ENCODE results near the gene PPP2R5D. TPM values are rescaled to one million over a fixed set of nuclear protein-coding genes. Genes with fewer than 3 reads are reported as not detected.

PPP2R5D gene
- total RNA-seq, result 47.9 and 64.5 TPM in 2 replicates

GRCh38 chr6:42984001-42984923, at the start of gene PPP2R5D:
Gene PPP2R5D, plus strand, starts transcription at chr6:42984570. Its CDS starts 108 bp downstream, at chr6:42984678.

GRCh38 chr6:42960243-42961019, 23.9 kb upstream of the PPP2R5D start, which contains the start of gene GNMT:
Gene GNMT, plus strand, starts transcription at chr6:42960754. Its CDS starts 14 bp downstream, at chr6:42960768.

GRCh38 chr6:42978839-42979522, 5.4 kb upstream of the PPP2R5D start, which contains the start of gene PEX6:
Gene PEX6, minus strand, starts transcription at chr6:42979181. Its CDS starts 31 bp downstream, at chr6:42979150.

GRCh38 chr6:43013843-43014433, 29.6 kb downstream of the PPP2R5D start, which contains the start of the genes KLHDC3 and MEA1:
Gene KLHDC3, plus strand, starts transcription at chr6:43014249. Its CDS starts 2,944 bp downstream, at chr6:43017193.
Gene MEA1, minus strand, starts transcription at chr6:43013946. Its CDS starts 133 bp downstream, at chr6:43013813.

GRCh38 chr6:43021270-43022047, 37.1 kb downstream of the PPP2R5D start, which contains the start of gene RRP36:
Gene RRP36, plus strand, starts transcription at chr6:43021623. Its CDS starts 32 bp downstream, at chr6:43021655.

GRCh38 chr6:43053545-43054205, 69.3 kb downstream of the PPP2R5D start, which contains the start of gene CUL7:
Gene CUL7, minus strand, starts transcription at chr6:43053851. Its CDS starts 1,063 bp downstream, at chr6:43052788.

GRCh38 chr6:43059168-43060033, 75.0 kb downstream of the PPP2R5D start, which contains the start of the genes KLC4 and MRPL2:
Gene KLC4, plus strand, starts transcription at chr6:43059631. Its CDS starts 1,705 bp downstream, at chr6:43061336.
Gene MRPL2, minus strand, starts transcription at chr6:43059434. Its CDS starts 53 bp downstream, at chr6:43059381.

Other genes starting within 250 kb of the PPP2R5D start
- 30.8 and 34.2 TPM in 2 replicates for gene TBCC, start 238.5 kb upstream of the PPP2R5D start, total RNA-seq
- 3.3 and 6.7 TPM in 2 replicates for gene BICRAL, start 202.5 kb upstream of the PPP2R5D start, total RNA-seq
- 51.2 and 105 TPM in 2 replicates for gene RPL7L1, start 105.0 kb upstream of the PPP2R5D start, total RNA-seq
- gene PTCRA, start 68.5 kb upstream of the PPP2R5D start, total RNA-seq, result not detected in 2 replicates
- 40.4 and 52.7 TPM in 2 replicates for gene CNPY3, start 55.1 kb upstream of the PPP2R5D start, total RNA-seq
- gene GNMT, start 23.8 kb upstream of the PPP2R5D start, total RNA-seq, result not detected in 2 replicates
- 17.1 and 40.4 TPM in 2 replicates for gene PEX6, start 5.4 kb upstream of the PPP2R5D start, total RNA-seq
- 41.8 and 70.6 TPM in 2 replicates for gene MEA1, start 29.4 kb downstream of the PPP2R5D start, total RNA-seq
- gene KLHDC3, start 29.7 kb downstream of the PPP2R5D start, total RNA-seq, result 90.0 and 96.8 TPM in 2 replicates
- gene RRP36, start 37.1 kb downstream of the PPP2R5D start, total RNA-seq, result 46.6 and 114 TPM in 2 replicates
- gene CUL7, start 69.3 kb downstream of the PPP2R5D start, total RNA-seq, result 22.3 and 55.4 TPM in 2 replicates
- gene MRPL2, start 74.9 kb downstream of the PPP2R5D start, total RNA-seq, result 35.0 and 40.7 TPM in 2 replicates
- 10.4 and 24.6 TPM in 2 replicates for gene KLC4, start 75.1 kb downstream of the PPP2R5D start, total RNA-seq
- gene PTK7, start 91.7 kb downstream of the PPP2R5D start, total RNA-seq, result 132 and 236 TPM in 2 replicates
- 40.3 and 44.2 TPM in 2 replicates for gene SRF, start 186.7 kb downstream of the PPP2R5D start, total RNA-seq
- gene CUL9, start 197.6 kb downstream of the PPP2R5D start, total RNA-seq, result 14.0 and 39.3 TPM in 2 replicates
- gene DNPH1, start 244.9 kb downstream of the PPP2R5D start, total RNA-seq, result 90.3 and 107 TPM in 2 replicates

Data from mesangial cell (primary cell).